NCI-H2171 (cell line): ENCODE data around the gene FAM8A1.

Experiments
- DNase-seq: peaks from one replicate; lab custom pipeline; 2025; lab: John Stamatoyannopoulos, UW

The FAM8A1 gene

DNA sequence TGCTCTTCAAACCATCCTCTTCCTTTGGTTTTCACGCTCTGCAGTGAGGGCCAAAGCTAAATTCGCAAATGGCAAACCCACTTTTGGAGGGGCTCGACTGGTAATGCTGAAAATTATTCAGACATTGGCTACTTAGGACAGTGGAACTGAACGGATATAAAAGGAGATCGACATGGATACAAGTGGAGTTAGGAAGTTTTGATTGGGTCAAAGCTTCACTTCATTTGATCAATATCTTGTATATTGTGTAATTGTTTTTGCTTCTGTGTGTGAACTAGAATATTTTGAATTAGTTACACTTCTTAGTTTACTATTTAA is 1.2 kb downstream of the FAM8A1 start:
- no peak for DNase-seq

DNA sequence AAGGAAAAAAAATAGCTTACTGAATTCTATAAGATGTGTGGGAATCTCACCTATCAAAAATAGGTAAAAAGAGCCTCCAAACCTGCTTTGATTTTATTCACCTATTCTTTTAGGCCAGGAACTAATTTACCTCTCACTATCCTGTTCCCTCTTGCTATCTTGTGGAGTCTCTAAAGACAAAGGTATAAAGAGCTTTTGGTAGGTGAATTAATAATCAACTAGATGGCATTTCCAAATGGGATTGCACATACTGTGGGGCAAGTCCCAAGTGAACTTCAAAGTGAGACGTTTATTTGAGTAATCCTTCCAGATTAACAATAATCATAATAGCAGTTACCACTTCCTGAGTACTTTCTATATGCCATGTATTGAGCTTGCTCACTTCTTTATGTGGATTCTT is 2.8 kb downstream of the FAM8A1 start:
- no peak for DNase-seq

DNA sequence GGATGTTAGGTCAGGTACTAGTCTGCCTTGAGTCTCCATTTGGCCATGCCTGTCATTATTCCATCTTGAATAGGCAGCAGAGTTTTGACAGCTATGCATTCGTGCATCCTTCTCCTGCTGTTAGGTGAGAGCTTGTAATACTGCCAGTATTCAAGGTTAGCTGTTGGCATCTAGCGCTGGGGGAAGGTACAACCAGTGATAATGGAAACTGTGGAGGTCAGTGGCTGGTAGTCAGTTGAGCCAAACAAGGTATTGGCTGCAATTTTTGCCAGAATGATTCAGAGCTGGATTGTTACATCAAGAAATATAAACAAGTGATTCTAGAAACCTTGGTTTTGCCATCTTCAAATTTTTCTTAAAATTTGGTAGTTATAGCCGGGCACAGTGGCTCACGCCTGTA is 6.5 kb downstream of the FAM8A1 start:
- DNase-seq, result no peak

DNA sequence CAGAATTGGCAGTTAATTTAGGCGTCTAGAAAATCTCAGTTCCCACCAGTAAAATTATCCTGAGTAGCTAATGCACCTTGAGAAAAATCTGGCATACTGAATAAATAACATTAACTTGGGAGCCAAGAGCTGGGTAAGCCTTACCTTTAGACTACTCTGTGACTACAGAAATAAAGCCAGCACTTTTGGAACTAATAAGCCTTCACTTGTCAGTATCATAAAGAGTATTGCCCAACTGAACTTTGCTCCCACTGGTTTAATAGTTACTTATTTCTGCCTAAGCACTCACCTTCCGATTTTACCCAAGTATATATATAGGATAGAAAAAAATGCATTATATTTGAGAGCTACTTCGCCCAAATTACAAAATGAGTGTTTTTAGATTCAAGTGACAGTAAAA is 10.7 kb downstream of the FAM8A1 start:
- DNase-seq, result no peak

DNA sequence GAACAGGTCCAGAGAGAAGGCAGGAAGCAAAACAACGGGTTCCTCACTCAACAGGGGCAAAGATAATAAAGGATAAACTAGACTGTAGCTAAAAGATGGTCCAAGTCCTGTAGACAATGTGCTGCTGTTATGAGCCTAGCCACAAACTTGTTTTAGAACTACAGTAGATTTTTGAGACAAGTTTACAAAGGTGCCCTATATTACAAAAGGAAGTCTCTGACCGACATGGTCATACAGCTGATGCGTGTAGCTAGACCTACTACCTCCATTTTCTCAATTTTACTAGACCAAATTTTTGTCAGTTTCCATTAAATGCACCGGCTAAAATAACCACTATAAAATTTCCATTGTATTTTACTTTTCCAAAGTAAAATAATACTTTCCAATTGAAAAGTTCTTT is 11.9 kb downstream of the FAM8A1 start:
- DNase-seq, result no peak

DNA sequence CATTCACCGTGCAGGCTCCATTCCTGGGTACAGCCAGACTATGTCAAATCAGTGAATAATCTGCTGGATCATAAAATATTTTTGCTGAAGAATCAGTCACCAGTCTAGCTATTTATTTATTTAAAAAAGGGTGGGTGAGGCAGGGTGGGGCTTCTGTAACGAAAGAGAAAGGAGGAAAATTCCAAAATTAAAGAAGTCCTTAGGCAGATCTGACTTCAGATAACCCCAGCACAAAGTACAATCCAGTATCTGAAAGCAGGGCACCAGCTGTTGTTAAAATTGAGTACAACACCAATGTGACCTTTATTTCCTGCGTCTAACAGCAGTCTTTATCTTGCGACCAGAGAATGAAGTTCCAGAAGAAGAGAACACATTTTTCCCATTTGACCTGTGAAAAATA is 15.7 kb downstream of the FAM8A1 start:
- no peak for DNase-seq

DNA sequence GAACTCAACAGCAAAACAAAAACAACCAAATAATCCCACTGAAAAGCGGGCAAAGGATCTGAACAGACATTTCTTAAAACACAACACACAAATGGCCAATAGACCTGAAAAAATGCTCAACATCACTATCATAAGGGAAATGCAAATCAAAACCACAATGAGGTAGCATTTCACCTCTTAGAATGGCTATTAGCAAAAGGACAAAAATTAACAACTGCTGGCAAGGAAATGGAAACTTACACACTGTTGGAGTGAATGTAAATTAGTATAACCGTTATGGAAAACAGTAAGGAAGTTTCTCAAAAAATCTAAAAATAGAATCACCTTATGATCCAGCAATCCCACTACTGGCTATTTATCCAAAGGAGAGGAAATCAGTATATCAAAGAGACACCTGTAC is 20.9 kb downstream of the FAM8A1 start:
- no peak for DNase-seq

DNA sequence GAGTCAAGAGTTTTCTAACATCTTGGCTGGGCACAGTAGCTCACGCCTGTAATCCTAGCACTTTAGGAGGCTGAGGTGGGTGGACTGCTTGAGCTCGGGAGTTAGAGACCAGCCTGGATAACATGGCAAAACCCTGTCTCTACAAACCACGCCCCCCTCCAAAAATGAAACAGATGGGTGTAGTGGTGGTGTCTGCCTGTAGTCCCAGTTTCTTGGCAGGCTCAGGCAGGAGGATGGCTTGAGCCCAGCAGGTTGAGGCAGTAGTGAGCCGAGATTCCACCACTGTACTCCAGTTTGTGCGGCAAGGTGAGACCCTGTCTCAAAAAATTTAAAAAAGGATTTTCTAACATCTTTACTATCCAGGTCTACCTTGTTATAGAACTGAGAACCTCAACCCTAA is 22.0 kb downstream of the FAM8A1 start:
- DNase-seq, result no peak

DNA sequence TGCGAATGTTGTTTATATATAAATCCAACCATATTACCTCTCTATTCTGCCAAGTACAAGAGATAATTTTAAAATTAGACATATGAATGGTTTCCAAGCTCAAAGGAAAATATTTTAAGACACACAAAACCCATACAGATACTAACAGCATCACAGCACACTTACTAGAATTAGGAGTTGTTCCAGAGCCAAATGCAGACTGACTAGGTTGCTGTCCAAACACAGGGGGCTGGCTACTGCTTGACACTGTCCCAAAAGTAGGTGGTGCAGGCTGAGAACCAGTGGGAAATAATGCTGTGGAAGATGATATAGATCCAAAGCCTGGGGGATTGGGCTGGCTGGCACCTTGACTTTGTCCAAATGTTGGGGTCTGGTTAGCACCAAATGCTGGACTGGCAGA is 24.3 kb downstream of the FAM8A1 start:
- no peak for DNase-seq

DNA sequence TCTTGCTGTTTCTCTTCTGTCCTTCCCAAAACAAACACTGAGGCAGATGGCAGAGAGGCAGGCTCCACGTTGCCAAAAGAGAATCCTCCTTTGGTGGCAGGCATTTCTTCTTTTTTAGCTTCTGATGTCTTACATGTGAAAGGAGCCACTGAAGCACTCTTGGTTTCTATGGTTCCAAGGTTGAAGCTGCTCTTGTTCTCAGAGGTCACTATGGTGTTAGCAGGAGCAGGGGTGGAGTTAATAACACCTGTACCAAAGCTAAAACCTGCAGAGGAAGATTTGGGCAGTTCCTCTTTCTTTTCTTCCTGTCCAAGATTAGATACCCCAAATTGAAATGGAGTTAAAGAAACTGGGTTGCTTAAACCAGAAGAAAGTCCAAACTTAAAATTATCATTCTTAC is 28.8 kb downstream of the FAM8A1 start:
- no peak for DNase-seq

DNA sequence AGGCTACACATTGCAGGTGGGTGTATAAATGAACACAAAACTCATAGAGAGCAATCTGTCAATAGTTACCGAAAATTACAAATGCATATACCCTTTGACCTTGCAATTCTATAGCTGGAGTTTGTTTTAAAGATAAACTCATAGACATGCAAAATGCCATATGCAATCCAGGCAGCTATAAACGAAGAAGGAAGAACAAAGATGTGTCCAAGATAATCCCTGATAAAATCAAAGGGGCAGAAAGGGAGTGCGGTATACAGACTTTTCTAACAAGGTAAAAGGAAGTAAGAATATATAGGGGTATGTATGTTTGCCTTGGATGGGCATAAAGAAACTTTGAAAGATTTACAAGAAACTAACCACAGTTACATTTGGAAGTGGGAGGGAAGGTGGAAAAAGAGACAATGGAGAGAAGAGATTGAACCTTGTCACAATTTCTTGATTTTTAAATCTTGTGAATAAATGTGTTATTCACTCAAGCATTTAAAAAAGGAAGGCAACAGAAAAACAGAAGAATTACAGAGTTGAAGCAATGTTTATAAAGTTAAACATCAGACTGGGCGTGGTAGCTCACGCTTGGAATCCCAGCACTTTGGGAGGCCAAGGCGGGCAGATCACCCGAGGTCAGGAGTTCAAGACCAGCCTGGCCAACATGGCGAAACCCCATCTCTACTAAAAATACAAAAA is 29.9 kb downstream of the FAM8A1 start:
- DNase-seq, result no peak

DNA sequence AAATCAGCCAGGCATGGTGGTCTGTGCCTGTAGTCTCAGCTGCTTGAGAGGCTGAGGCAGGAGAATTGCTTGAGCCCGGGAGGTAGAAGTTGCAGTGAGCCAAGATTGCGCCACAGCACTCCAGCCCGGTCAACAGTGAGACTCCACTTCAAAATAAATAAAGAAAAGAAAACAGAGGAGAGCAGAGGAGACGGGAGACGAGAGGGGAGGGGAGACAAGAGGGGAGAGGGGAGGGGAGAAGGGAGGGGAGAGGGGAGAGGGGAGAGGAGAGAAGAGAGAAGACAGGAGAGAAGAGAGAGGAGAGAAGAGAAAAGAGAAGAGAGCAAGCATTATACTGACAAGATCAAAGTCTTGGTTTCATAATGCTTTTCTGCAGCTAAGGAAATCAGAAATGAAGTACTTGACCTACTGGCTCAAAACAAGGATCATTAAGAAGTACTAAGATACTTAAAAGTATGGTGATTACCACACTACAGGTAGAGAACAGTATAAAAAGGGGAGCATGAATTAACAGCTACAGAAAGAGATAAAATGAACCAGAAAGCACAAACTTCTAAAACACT is 30.5 kb downstream of the FAM8A1 start:
- DNase-seq, result no peak

DNA sequence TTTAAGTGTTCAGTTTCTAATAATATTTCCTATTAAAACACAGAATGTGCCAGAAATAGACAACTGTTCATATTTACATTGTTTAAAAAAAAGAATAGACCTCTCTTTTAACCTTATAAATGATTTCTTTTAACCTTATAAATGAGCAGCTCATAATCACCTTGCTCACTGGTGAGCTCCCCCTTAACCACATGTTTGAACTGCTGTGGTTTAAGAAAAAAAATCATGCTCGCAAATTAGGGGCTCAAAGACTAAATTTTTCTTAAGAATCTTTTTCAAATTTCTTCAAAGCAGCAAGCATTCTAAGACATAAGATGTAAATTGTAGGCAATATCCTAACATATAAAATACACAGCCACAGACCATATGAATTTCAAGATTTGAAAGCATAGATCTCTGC is 32.8 kb downstream of the FAM8A1 start:
- no peak for DNase-seq

DNA sequence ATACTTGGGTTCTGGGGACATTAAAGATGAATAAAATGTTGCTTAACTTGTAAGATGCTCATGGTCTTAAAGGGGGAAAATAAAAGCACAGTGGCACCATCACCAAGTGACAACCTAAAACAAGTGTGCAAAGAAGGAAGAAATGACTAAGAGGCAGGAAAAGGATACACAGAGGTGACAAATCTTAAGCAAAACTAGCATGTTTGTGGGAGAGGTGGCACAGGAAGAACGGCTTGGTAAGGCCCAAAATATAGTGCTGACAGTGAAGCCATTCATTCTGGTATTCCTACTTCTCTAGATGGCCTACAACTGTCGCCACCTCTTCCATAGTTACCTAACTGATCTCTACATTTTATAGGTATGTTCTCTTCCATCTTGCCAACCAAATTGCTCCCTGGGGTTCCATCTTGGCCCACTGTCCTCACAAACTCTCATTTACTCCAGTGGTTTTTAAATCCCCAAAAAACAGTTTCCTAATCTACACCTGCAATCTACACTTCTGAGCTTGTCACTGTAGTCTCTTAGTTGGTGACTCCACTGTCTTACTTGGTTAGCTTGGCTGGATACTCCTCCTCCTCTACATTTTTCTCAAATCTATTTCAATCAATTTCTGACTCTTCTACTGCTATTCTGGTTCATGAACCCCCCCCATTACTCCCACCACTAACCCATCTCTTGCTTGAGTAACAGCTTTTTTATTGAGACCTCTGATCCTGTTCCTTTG is 33.5 kb downstream of the FAM8A1 start:
- no peak for DNase-seq

DNA sequence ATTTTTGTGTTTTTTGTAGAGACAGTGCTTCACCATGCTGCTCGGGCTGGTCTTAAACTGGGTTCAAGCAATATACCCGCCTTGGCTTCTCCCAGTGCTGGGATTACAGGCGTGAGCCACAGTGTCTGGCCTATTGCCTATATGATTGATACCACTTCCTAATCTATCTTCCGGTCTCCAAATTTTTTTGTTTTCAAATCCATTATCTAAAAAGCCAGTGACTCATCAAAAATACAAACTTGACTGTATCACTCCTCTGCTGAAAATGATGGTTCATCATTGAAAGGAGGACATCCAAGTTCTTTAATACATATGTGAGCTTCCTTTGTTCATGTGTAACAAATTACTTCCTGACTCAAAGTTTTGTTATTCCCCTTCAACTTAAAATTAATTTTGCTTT is 35.5 kb downstream of the FAM8A1 start:
- no peak for DNase-seq

DNA sequence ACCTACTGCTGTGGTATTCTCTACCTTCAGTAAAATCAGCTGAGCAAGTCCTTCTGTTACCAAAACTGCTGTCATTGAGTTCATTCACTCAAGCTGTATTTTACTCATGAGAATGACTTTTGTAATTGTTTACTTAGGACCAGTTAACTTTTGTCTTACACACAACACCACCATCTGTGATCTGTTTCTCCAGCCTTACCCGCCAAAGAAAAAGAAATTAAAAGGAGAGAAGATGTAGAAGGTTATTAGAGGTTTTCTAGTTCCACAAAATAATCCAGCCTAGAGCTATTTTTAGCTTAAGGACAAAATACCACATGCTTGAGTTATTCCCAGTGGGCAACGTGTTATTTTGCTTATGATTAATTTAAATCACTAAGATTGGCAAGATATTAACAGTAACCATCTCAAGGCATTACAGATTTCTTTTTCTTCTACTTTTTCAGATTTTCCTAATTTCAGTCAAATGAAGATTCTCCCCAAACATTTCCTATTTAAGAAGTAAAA is 38.2 kb downstream of the FAM8A1 start:
- no peak for DNase-seq

DNA sequence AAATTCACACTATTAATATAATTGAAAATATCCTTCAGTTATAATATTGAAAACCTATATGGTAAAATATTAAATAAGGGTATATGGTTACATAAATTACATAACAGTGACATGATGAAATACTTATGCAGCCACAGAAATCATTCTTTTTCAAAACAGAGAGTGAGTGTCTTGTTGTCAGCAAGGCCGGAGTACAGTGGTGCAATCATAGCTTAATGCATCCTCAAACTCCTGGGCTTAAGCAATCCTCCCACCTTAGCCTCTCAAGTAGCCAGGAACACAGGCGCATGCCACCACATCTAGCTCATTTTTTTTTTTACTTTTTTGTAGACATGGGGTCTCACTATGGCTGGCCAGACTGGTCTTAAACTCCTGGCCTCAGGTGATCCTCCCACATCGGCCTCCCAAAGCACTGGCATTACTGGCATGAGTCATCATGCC is 40.4 kb downstream of the FAM8A1 start:
- DNase-seq, result no peak

DNA sequence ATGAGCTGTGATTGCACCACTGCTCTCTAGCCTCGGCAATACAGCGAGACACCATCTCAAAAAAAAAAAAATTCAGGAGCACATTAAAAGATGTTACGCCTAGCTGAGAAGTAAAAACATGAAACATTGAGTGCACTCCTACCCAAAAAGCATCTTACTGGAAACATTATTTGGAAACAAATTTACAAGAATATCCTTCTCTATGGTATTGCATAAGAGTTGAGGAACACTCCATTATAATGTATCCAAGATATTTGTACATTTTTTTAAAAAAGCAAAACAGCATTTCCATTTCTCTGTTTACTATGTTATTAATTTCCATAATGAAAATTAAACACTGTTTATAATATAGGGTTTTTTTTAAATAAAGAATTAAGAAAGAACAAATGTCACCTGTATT is 48.6 kb downstream of the FAM8A1 start:
- DNase-seq, result no peak

DNA sequence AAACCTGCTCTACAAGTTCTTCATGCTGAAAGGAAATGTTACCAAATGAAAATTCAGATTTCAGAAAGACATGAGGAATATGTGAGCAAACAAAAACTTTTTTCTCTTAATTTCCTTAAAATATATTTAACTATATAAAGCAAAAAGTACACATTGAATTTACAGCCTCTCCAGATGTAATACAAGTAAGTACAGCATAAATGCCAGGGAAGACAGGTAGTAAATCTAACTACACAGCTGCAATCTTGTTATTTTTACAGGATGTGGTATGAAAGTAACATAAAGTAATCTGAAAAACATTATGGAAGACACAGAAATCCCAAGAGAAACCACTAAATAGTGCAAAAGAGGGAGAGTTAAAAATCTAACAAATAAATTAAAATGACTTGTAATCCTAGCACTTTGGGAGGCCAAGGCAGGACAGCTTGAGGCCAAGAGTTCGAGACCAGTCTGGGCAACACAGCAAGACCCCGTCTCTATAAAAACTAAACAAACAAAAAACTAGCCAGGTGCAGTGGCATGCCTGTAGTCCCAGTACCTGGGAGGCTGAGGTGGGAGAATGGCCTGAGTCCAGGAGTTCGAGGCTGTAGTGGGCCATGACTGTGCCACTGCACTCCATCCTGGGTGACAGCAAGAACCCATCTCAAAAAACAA is 50.7 kb downstream of the FAM8A1 start:
- DNase-seq, result no peak

DNA sequence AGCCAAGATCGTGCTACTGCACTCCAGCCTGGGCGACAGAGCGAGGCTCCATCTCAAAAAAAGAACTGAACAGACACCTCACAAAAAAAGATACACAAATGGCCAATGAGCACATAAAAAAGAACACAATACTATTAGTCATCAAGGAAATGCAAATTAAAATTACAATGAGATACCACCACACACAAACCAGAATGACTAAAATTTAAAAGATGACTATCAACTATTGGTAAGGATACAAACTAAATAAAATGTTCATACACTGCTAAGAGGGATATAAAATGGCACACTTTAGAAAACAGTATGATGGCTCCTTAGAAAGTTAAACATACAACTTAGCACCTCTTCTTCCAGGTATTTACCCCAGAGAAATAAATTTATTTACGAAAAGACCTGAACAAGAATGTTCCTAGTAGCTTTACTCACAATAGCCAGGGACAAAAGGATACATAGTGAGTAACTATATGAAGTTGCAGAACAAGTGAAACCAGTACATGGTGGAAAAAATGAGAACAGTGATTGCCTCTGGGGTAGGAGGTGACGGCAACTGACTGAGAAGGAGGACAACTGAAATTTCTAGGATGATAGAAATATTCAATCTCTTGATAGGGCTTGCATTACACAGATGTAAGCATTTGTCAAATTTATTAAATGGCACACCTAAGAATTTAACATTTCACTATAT is 53.2 kb downstream of the FAM8A1 start:
- DNase-seq, result no peak

DNA sequence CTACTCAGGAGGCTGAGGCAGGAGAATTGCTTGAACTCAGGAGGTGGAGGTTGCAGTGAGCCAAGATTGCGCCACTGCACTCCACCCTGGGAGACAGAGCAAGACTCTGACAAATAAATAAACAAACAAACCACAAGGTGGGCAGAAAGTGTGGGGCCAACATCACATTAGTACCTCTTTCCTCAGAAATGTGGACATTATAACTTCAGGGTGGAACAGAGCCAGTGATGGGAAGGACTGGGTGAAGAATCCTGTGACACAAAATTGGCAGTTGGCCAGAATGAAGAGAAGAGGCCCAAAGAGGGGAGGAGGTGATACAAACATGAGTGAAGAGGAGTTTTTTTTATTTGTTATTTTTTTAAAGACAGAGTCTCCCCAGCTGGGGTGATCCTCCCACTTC is 56.0 kb downstream of the FAM8A1 start:
- DNase-seq, result no peak

DNA sequence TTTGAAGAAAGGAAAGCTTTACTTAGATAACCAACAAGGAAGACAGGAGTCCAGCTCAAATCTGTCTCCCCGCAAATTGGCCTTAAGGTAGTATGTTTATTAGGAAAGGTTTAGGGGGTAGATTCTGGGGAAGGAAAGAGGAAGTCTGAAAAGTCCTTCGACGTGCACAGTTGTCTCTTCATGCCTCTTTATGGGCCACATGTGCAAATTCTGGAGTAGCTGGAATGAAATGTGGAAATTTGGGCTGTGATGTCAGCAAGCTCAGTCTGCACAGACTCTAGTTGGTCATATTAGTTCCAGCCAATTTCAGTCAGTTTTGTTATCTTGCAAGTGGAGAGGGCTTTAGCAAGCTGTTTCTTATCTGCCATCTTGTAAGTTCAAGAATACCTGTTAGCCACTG is 56.5 kb downstream of the FAM8A1 start:
- no peak for DNase-seq
